Measurements from ENCODE around the gene SNCAIP.
"Not testable (repeated sequence)": the region's sequence is repeated elsewhere in the genome, so short reads cannot be mapped to it uniquely, and the experiment has no call there.

SNCAIP gene

DNA sequence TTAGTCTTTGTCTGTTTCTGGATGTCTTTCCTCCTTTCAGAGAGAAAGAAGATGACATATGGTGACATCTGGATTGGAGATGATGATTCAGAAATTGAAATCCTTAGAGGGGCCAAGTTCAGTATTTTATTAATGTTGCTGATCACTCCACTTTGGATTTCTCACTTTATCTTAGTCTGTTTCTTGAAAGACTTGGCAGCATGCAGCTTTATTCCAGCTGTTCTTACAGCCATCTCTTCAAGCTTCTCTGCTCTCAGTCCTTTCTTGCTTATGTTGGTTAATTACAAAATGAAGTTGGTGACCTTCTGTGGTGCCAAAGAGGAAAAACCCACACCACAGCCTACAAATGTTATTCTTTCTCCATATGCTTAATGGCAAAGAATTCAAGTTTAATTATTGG is 62.1 kb downstream of the SNCAIP start:
- DNase-seq = no peak
- H3K36me3 ChIP-seq (ENCODE audit: control insufficient read depth, insufficient read depth, low read length) = no peaks in the 10 kb centered on the region
- H3K4ac ChIP-seq (ENCODE audit: low read depth, low read length) = no peak overlapping the region
- H3K4me3 ChIP-seq (ENCODE audit: low read length) = no peak overlapping the region
- no peak overlapping the region for H2BK5ac ChIP-seq (ENCODE audit: low read length)
- no peak overlapping the region for H2AK5ac ChIP-seq (ENCODE audit: low read length)
- peaks cover 1% of the 10 kb centered on the region for H3K4me1 ChIP-seq (ENCODE audit: control insufficient read depth, low read depth, low read length)
- H3K56ac ChIP-seq (ENCODE audit: low read length) = no peak overlapping the region
- H2BK120ac ChIP-seq (ENCODE audit: low read depth, low read length) = no peak overlapping the region
- no peak overlapping the region for H3K18ac ChIP-seq (ENCODE audit: low read length)
- no peaks in the 10 kb centered on the region for H3K27me3 ChIP-seq (ENCODE audit: insufficient read depth, low read length, poor library complexity)
- no peaks in the 10 kb centered on the region for H3K79me1 ChIP-seq (ENCODE audit: low read length)
- no peaks in the 10 kb centered on the region for H3K79me2 ChIP-seq (ENCODE audit: control insufficient read depth, insufficient read depth, low read length)
- no peak overlapping the region for H3K23ac ChIP-seq (ENCODE audit: low read length)
- H3K27ac ChIP-seq (ENCODE audit: low read depth, low read length) = no peak overlapping the region
- H3K4me2 ChIP-seq (ENCODE audit: low read length) = no peak overlapping the region
- no peak overlapping the region for H3K9ac ChIP-seq (ENCODE audit: low read length)
- no peak overlapping the region for H4K5ac ChIP-seq (ENCODE audit: low read length)
- no peak overlapping the region for H2BK15ac ChIP-seq (replicated peaks; ENCODE audit: low read depth)
- H4K8ac ChIP-seq (ENCODE audit: low read depth, low read length) = no peak overlapping the region

DNA sequence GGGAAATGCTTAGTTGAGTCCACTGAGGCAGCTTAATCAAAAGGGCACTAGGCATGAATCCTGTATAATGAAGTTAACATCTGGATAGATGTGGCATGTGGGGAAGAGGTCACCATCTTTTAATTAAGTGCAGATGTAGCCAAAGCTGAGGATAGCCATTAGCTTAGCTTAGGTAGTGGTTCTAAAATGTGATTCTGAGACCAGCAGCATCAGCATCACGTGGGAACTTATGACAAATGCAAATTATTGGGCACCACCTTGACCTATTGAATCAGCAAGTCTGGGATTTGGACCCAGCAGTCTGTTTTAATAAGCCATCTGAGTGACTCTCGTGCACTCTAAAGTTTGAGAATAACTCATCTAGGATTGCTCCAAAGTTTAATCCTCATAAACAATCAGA is 63.8 kb downstream of the SNCAIP start:
- no peaks in the 10 kb centered on the region for H3K79me1 ChIP-seq (ENCODE audit: low read length)
- H3K56ac ChIP-seq (ENCODE audit: low read length) = no peak overlapping the region
- no peaks in the 10 kb centered on the region for H3K79me2 ChIP-seq (ENCODE audit: control insufficient read depth, insufficient read depth, low read length)
- H2BK15ac ChIP-seq (replicated peaks; ENCODE audit: low read depth) = no peak overlapping the region
- no peak overlapping the region for H3K4me2 ChIP-seq (ENCODE audit: low read length)
- no peak overlapping the region for H3K4me3 ChIP-seq (ENCODE audit: low read length)
- no peak overlapping the region for H3K4ac ChIP-seq (ENCODE audit: low read depth, low read length)
- no peak overlapping the region for H4K8ac ChIP-seq (ENCODE audit: low read depth, low read length)
- no peak overlapping the region for H3K23ac ChIP-seq (ENCODE audit: low read length)
- no peak overlapping the region for H3K18ac ChIP-seq (ENCODE audit: low read length)
- no peaks in the 10 kb centered on the region for H3K36me3 ChIP-seq (ENCODE audit: control insufficient read depth, insufficient read depth, low read length)
- no peak overlapping the region for H2BK5ac ChIP-seq (ENCODE audit: low read length)
- no peak overlapping the region for H4K5ac ChIP-seq (ENCODE audit: low read length)
- no peak overlapping the region for H2AK5ac ChIP-seq (ENCODE audit: low read length)
- H2BK120ac ChIP-seq (ENCODE audit: low read depth, low read length) = no peak overlapping the region
- WGBS (ENCODE audit: extremely low coverage, insufficient coverage, low lambda C conversion rate) = no CpG with 5 or more reads among the region's 2 CpGs
- no peak for DNase-seq
- no peaks in the 10 kb centered on the region for H3K4me1 ChIP-seq (ENCODE audit: control insufficient read depth, low read depth, low read length)
- H3K9ac ChIP-seq (ENCODE audit: low read length) = no peak overlapping the region
- no peak overlapping the region for H3K27ac ChIP-seq (ENCODE audit: low read depth, low read length)
- no peaks in the 10 kb centered on the region for H3K27me3 ChIP-seq (ENCODE audit: insufficient read depth, low read length, poor library complexity)

DNA sequence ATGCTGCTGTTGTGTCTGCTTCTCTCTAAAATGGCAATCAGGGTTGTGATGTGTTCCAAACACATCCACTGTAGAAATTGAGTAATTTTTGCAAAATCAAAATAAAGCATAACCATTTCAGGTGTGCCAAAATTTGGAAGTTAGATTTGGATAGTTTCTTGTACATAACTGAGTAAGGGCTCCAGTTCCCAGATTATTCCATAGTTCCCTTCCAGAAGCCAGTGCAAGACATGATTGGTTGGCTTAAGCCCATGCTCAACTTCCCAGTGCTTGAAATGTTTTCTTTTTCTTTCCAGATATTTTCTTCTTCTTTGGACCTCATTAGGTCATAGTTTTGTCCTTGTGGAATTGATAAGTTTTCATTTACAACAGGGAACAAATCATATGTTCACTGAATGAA is 64.2 kb downstream of the SNCAIP start:
- Histone ChIP-seq H3K79me1 (ENCODE audit: low read length) (no peaks in the 10 kb centered on the region), H3K23ac (ENCODE audit: low read length) (no peak overlapping the region), H3K79me2 (ENCODE audit: control insufficient read depth, insufficient read depth, low read length) (no peaks in the 10 kb centered on the region), H3K4ac (ENCODE audit: low read depth, low read length) (no peak overlapping the region), H3K56ac (ENCODE audit: low read length) (no peak overlapping the region), H3K36me3 (ENCODE audit: control insufficient read depth, insufficient read depth, low read length) (no peaks in the 10 kb centered on the region), H3K4me3 (ENCODE audit: low read length) (no peak overlapping the region), H2AK5ac (ENCODE audit: low read length) (no peak overlapping the region), H3K4me1 (ENCODE audit: control insufficient read depth, low read depth, low read length) (no peaks in the 10 kb centered on the region), H2BK120ac (ENCODE audit: low read depth, low read length) (no peak overlapping the region), H3K4me2 (ENCODE audit: low read length) (no peak overlapping the region), H3K9ac (ENCODE audit: low read length) (no peak overlapping the region), H3K27me3 (ENCODE audit: insufficient read depth, low read length, poor library complexity) (no peaks in the 10 kb centered on the region), H3K18ac (ENCODE audit: low read length) (no peak overlapping the region), H4K5ac (ENCODE audit: low read length) (no peak overlapping the region), H2BK5ac (ENCODE audit: low read length) (no peak overlapping the region), H4K8ac (ENCODE audit: low read depth, low read length) (no peak overlapping the region), H2BK15ac (replicated peaks; ENCODE audit: low read depth) (no peak overlapping the region), H3K27ac (ENCODE audit: low read depth, low read length) (no peak overlapping the region)
- no peak for DNase-seq

DNA sequence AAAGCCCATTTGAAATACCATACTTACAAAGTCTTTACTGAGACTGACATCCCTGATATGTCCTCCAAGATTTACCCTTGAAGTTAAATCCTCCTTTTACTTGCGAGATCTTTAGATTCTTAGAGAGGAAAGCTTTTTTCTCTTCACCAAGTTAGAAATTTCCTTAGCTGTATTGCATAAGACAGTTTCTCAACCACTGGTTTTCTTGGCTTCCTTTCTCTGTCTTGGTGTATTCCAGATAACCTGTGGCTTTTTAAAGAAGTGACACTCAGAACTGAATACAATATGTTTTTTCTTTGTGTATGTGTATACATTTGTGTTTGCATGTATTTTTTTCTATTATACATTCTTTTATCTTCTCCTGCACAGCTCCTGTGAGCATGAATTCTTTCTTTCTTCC is 65.0 kb downstream of the SNCAIP start:
- Histone ChIP-seq H3K4me2 (ENCODE audit: low read length) (no peak overlapping the region), H3K56ac (ENCODE audit: low read length) (no peak overlapping the region), H3K4me3 (ENCODE audit: low read length) (no peak overlapping the region), H3K23ac (ENCODE audit: low read length) (no peak overlapping the region), H2BK120ac (ENCODE audit: low read depth, low read length) (no peak overlapping the region), H2AK5ac (ENCODE audit: low read length) (no peak overlapping the region), H3K79me2 (ENCODE audit: control insufficient read depth, insufficient read depth, low read length) (no peaks in the 10 kb centered on the region), H3K4ac (ENCODE audit: low read depth, low read length) (no peak overlapping the region), H2BK5ac (ENCODE audit: low read length) (no peak overlapping the region), H3K4me1 (ENCODE audit: control insufficient read depth, low read depth, low read length) (no peaks in the 10 kb centered on the region), H3K36me3 (ENCODE audit: control insufficient read depth, insufficient read depth, low read length) (no peaks in the 10 kb centered on the region), H3K9ac (ENCODE audit: low read length) (no peak overlapping the region), H2BK15ac (replicated peaks; ENCODE audit: low read depth) (no peak overlapping the region), H4K8ac (ENCODE audit: low read depth, low read length) (no peak overlapping the region), H4K5ac (ENCODE audit: low read length) (no peak overlapping the region), H3K18ac (ENCODE audit: low read length) (no peak overlapping the region), H3K79me1 (ENCODE audit: low read length) (no peaks in the 10 kb centered on the region), H3K27ac (ENCODE audit: low read depth, low read length) (no peak overlapping the region), H3K27me3 (ENCODE audit: insufficient read depth, low read length, poor library complexity) (no peaks in the 10 kb centered on the region)
- DNase-seq = no peak
- no CpG with 5 or more reads among the region's 1 CpG for WGBS (ENCODE audit: extremely low coverage, insufficient coverage, low lambda C conversion rate)

DNA sequence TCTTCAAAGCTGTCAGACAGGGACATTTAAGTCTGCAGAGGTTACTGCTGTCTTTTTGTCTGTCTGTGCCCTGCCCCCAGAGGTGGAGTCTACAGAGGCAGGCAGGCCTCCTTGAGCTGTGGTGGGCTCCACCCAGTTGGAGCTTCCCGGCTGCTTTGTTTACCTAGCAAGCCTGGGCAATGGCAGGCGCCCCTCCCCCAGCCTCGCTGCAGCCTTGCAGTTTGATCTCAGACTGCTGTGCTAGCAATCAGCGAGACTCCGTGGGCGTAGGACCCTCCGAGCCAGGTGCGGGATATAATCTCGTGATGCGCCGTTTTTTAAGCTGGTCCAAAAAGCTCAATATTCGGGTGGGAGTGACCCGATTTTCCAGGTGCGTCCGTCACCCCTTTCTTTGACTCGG is 70.9 kb downstream of the SNCAIP start:
- H3K27ac ChIP-seq (ENCODE audit: low read depth, low read length); H3K36me3 ChIP-seq (ENCODE audit: control insufficient read depth, insufficient read depth, low read length); H4K5ac ChIP-seq (ENCODE audit: low read length); H3K18ac ChIP-seq (ENCODE audit: low read length); DNase-seq; H3K27me3 ChIP-seq (ENCODE audit: insufficient read depth, low read length, poor library complexity); H3K56ac ChIP-seq (ENCODE audit: low read length); H2BK120ac ChIP-seq (ENCODE audit: low read depth, low read length); H2BK15ac ChIP-seq (replicated peaks; ENCODE audit: low read depth); H3K9ac ChIP-seq (ENCODE audit: low read length); H4K8ac ChIP-seq (ENCODE audit: low read depth, low read length); H2BK5ac ChIP-seq (ENCODE audit: low read length); H3K23ac ChIP-seq (ENCODE audit: low read length); H3K79me1 ChIP-seq (ENCODE audit: low read length); H3K4me1 ChIP-seq (ENCODE audit: control insufficient read depth, low read depth, low read length); H3K4ac ChIP-seq (ENCODE audit: low read depth, low read length); H3K79me2 ChIP-seq (ENCODE audit: control insufficient read depth, insufficient read depth, low read length); H3K4me3 ChIP-seq (ENCODE audit: low read length); H2AK5ac ChIP-seq (ENCODE audit: low read length); H3K4me2 ChIP-seq (ENCODE audit: low read length): not testable (repeated sequence)
- WGBS (ENCODE audit: extremely low coverage, insufficient coverage, low lambda C conversion rate) = no CpG with 5 or more reads among the region's 16 CpGs

DNA sequence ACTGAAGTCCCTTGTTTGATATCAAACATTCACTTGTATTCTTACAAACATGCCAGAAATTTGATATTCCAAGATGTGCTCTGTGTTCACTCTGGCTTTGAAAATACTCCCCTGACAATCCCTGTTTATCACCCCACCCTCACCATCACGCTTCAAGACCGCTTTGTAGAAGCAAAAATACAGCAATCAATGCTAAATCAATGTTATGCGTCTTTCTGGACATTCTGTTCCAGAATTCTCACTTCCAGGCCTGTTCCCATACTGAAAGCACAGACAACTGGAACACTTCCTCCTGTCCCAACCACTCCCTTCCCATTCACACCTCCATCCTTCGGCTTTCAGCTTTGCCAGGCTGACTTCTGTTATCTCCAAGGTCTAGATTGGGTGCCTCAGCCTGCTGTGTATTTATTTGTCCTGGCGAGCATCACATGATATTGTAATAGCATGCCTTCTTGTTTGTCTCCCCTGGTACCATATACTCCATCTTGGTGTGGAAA is 72.8 kb downstream of the SNCAIP start:
- Histone ChIP-seq H3K27me3 (ENCODE audit: insufficient read depth, low read length, poor library complexity) (no peaks in the 10 kb centered on the region), H3K4me2 (ENCODE audit: low read length) (no peak overlapping the region), H3K4ac (ENCODE audit: low read depth, low read length) (no peak overlapping the region), H3K36me3 (ENCODE audit: control insufficient read depth, insufficient read depth, low read length) (no peaks in the 10 kb centered on the region), H3K27ac (ENCODE audit: low read depth, low read length) (no peak overlapping the region), H3K79me2 (ENCODE audit: control insufficient read depth, insufficient read depth, low read length) (no peaks in the 10 kb centered on the region), H4K5ac (ENCODE audit: low read length) (no peak overlapping the region), H3K56ac (ENCODE audit: low read length) (no peak overlapping the region), H3K23ac (ENCODE audit: low read length) (no peak overlapping the region), H3K4me1 (ENCODE audit: control insufficient read depth, low read depth, low read length) (no peaks in the 10 kb centered on the region), H2BK15ac (replicated peaks; ENCODE audit: low read depth) (no peak overlapping the region), H4K8ac (ENCODE audit: low read depth, low read length) (no peak overlapping the region), H2BK5ac (ENCODE audit: low read length) (no peak overlapping the region), H3K18ac (ENCODE audit: low read length) (no peak overlapping the region), H3K4me3 (ENCODE audit: low read length) (no peak overlapping the region), H3K79me1 (ENCODE audit: low read length) (no peaks in the 10 kb centered on the region), H2BK120ac (ENCODE audit: low read depth, low read length) (no peak overlapping the region), H2AK5ac (ENCODE audit: low read length) (no peak overlapping the region), H3K9ac (ENCODE audit: low read length) (no peak overlapping the region)
- WGBS (ENCODE audit: extremely low coverage, insufficient coverage, low lambda C conversion rate) = no CpG with 5 or more reads among the region's 5 CpGs
- DNase-seq = peak; percentile 18

All from mesendoderm (in vitro differentiated cells).